ENCODE measurements around the gene TNRC6B. TPM values are rescaled to one million over a fixed set of nuclear protein-coding genes. Genes with fewer than 3 reads are reported as not detected.
"Not testable (repeated sequence)": the region's sequence is repeated elsewhere in the genome, so short reads cannot be mapped to it uniquely, and the experiment has no call there.

Gene TNRC6B
- total RNA-seq, 1 donor from 2014 or later = 29.0 TPM

GRCh38 chr22:40271440-40271839, 93.7 kb downstream of the TNRC6B start:
- no peak for ATAC-seq
- DNase-seq (ENCODE audit: low spot score) = no peak

- DNase-seq (ENCODE audit: low spot score) (no peak), ATAC-seq (no peak)
These were observed 95.6 kb downstream of the TNRC6B start for GRCh38 chr22:40273319-40273718.

GRCh38 chr22:40276996-40277823, 99.5 kb downstream of the TNRC6B start:
- DNase-seq (ENCODE audit: low spot score) = no peak
- ATAC-seq = no peak

- DNase-seq (ENCODE audit: low spot score) = no peak
- no peak for ATAC-seq
These were observed 101.3 kb downstream of the TNRC6B start for GRCh38 chr22:40279017-40279416.

- DNase-seq (ENCODE audit: low spot score) = no peak
- ATAC-seq = no peak
These were observed 104.0 kb downstream of the TNRC6B start for GRCh38 chr22:40281717-40282116.

- ATAC-seq = no peak
- no peak for DNase-seq (ENCODE audit: low spot score)
These were observed 107.8 kb downstream of the TNRC6B start for GRCh38 chr22:40285513-40285912.

- no peak for DNase-seq (ENCODE audit: low spot score)
These were observed 112.3 kb downstream of the TNRC6B start for GRCh38 chr22:40289991-40290459.

GRCh38 chr22:40290516-40290915, 112.8 kb downstream of the TNRC6B start:
- ATAC-seq (no peak), DNase-seq (ENCODE audit: low spot score) (no peak)

More at GRCh38 chr22:40289991-40290459, 112.3 kb downstream of the TNRC6B start:
- no peak for ATAC-seq

GRCh38 chr22:40294696-40295095, 117.0 kb downstream of the TNRC6B start:
- ATAC-seq (no peak), DNase-seq (ENCODE audit: low spot score) (no peak)

- ATAC-seq = no peak
These were observed 122.6 kb downstream of the TNRC6B start for GRCh38 chr22:40300316-40300715.

GRCh38 chr22:40300884-40301672, 123.4 kb downstream of the TNRC6B start:
- ATAC-seq (no peak), DNase-seq (ENCODE audit: low spot score) (no peak)

More at GRCh38 chr22:40300316-40300715, 122.6 kb downstream of the TNRC6B start:
- DNase-seq (ENCODE audit: low spot score) = no peak

GRCh38 chr22:40302149-40302548, 124.4 kb downstream of the TNRC6B start:
- ATAC-seq = no peak

GRCh38 chr22:40305625-40306024, 127.9 kb downstream of the TNRC6B start:
- DNase-seq (ENCODE audit: low spot score) (no peak), ATAC-seq (no peak)

More at GRCh38 chr22:40302149-40302548, 124.4 kb downstream of the TNRC6B start:
- DNase-seq (ENCODE audit: low spot score) = no peak

GRCh38 chr22:40308999-40309573, 131.4 kb downstream of the TNRC6B start:
- DNase-seq (ENCODE audit: low spot score) (no peak), ATAC-seq (no peak)

GRCh38 chr22:40309631-40310030, 131.9 kb downstream of the TNRC6B start:
- ATAC-seq = no peak
- DNase-seq (ENCODE audit: low spot score) = no peak

GRCh38 chr22:40310081-40310767, 132.5 kb downstream of the TNRC6B start:
- no peak for ATAC-seq
- no peak for DNase-seq (ENCODE audit: low spot score)

- ATAC-seq (no peak), DNase-seq (ENCODE audit: low spot score) (no peak)
These were observed 133.0 kb downstream of the TNRC6B start for GRCh38 chr22:40310768-40311120.

- DNase-seq (ENCODE audit: low spot score); ATAC-seq: not testable (repeated sequence)
These were observed 133.9 kb downstream of the TNRC6B start for GRCh38 chr22:40311646-40312045.

- ATAC-seq (no peak), DNase-seq (ENCODE audit: low spot score) (no peak)
These were observed 134.3 kb downstream of the TNRC6B start for GRCh38 chr22:40312050-40312449.

GRCh38 chr22:40313007-40313406, 135.3 kb downstream of the TNRC6B start:
- peak; percentile 86 for ATAC-seq

GRCh38 chr22:40314041-40314440, 136.3 kb downstream of the TNRC6B start:
- ATAC-seq (no peak), DNase-seq (ENCODE audit: low spot score) (no peak)

More at GRCh38 chr22:40313007-40313406, 135.3 kb downstream of the TNRC6B start:
- no peak for DNase-seq (ENCODE audit: low spot score)
